Vagina (tissue), 2 donors: ENCODE data around the gene SQSTM1. TPM values are rescaled to one million over a fixed set of nuclear protein-coding genes. Genes with fewer than 3 reads are reported as not detected.

Source experiments
- DNase-seq, 2 donors: peaks; one replicate each; pipeline ENCODE4 v3.0.0-alpha.2; 2017; ENCODE audit errors: extremely low spot score in 2 of 2
- H3K27ac ChIP-seq: fragments of 200-600 bp; sonication (generic); one replicate; pipeline ENCODE4 v1.5.1; 2019
- H3K27me3 ChIP-seq: fragments of 200-600 bp; sonication (generic); one replicate; pipeline ENCODE4 v1.5.1; 2019
- H3K36me3 ChIP-seq, 2 donors: fragments of 200-600 bp; sonication (generic); one replicate each; pipeline ENCODE4 v1.5.1; 2017 to 2019
- H3K4me1 ChIP-seq: fragments of 200-600 bp; sonication (generic); one replicate; pipeline ENCODE4 v1.5.1; 2019
- H3K4me3 ChIP-seq, 2 donors: fragments of 200-600 bp; sonication (generic); 1 replicate in 1 of 2; 2 replicates in 1 of 2; pipeline ENCODE4 v1.5.1; 2016 to 2019
- H3K9me3 ChIP-seq: fragments of 200-600 bp; sonication (generic); one replicate; pipeline ENCODE4 v1.5.1; 2019
- CTCF ChIP-seq, 3 experiments: fragments of 450-650 bp in 2 of 3; fragments of 200-600 bp in 1 of 3; sonication (generic) in 1 of 3; IDR thresholded peaks; one replicate each; pipeline ENCODE4 v1.5.1; 2017 to 2019; ENCODE audit warnings: antibody characterized with exemption in 3 of 3, mild to moderate bottlenecking in 2 of 3, moderate library complexity in 2 of 3
- POLR2A ChIP-seq, 2 donors: fragments of 450-650 bp; IDR thresholded peaks; one replicate each; pipeline ENCODE4 v1.6.1; 2017; ENCODE audit warnings: antibody characterized with exemption in 2 of 2, mild to moderate bottlenecking in 2 of 2, moderate library complexity in 2 of 2
- POLR2AphosphoS5 ChIP-seq, 2 donors: sonication (generic); formaldehyde crosslinking; IDR thresholded peaks; one replicate each; pipeline ENCODE4 v1.9.0; 2017; ENCODE audit warnings: antibody characterized with exemption in 2 of 2, mild to moderate bottlenecking in 2 of 2, low read depth in 1 of 2; ENCODE audit not compliant: insufficient read depth in 1 of 2
- intact Hi-C: fragments of 100-400 bp; cut with DNase I; formaldehyde crosslinking; loops from one replicate; pipeline ENCODE4 v1.15.1; 2023
- total RNA-seq: library from RNA; depleted of rRNA; stranded (reverse); fragments of >200 nt; gene quantifications from one replicate; pipeline ENCODE4 v1.2.3, GENCODE V29; 2016

The SQSTM1 gene
- total RNA-seq, 1 donor from 2014 or later = 373 TPM

DNA sequence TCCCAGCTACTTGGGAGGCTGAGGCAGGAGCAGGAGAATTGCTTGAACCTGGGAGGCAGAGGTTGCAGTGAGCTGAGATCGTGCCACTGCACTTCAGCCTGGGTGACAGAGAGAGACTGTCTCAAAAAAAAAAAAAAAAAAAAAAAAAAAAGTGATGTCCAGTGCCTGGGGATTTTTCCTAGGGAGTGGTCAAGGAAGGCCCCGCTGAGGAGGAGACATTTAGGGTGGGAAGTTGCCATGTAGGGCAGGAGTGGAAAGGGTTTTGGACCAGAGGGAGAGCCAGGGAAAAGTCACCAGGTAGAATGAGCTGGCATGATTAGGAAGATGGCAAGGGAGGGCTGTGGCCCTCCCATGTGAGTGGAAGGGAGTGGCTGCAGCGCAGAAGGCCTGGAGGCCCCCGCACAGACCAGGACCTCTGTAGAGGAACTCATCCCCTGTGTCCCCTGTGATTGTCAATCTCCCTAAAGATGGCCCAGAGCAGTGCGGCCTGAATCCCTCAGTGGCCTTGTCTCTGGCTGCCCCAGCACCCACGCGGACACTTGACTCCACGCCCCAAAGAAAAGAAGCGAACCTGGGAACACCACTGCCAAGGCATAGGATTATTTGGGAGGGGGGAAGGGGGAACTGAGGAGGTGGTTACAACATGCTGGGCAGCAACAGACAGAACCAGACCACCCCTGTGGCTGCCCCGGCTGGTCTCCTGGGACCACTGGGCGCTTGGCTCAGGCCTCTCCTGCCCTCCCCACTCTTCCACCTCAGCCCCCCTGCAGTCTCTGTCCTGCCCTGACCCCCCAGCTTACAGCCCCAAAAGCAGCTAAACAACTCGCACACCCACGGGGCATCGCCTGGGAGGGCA lies 2.6 kb upstream of the SQSTM1 start:
- H3K27me3 ChIP-seq = no peaks in the 10 kb centered on the region
- intact Hi-C loops = no loop called here
- H3K27ac ChIP-seq = peak overlapping the region; percentile 99
- TF ChIP-seq CTCF (IDR thresholded peaks at IDR 0.05) = no peak
- no peak for TF ChIP-seq POLR2A (IDR thresholded peaks at IDR 0.05)
- no peaks in the 10 kb centered on the region for H3K9me3 ChIP-seq
- H3K4me3 ChIP-seq = peak overlapping the region; percentile 85 to 99
- peaks cover 0 to 9% of the 10 kb centered on the region in 2 donors for H3K36me3 ChIP-seq
- DNase-seq = peak in 1 of 2 donors; percentile 90
- peaks cover 53% of the 10 kb centered on the region for H3K4me1 ChIP-seq

DNA sequence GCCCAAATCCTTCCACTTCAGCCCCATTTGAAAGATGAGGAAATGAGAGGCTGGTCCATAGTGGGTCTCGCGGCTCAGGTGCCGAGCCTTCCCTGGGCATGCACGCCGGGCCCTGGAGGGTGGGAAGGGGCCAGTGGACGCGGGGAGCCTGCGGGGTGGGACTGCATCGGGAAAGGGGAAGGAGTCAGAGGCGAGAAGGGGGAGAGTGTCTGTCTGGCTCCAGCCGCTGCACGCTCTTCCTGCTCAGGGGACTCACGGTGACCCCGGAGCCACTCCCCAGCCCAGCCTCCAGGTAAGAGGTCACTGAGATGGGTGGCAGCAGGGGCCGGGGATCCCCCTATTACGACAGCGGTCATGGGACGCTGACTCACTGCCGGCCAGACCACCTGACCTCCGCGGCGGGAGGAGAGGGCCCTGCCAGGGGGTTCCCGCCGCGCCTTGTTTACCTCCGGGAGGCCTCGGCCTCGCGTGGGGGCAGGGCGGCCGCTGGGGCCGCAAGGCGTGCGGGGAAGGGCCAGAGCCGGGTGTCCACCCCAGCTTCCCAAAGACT lies 1.9 kb upstream of the SQSTM1 start:
- no peaks in the 10 kb centered on the region for H3K27me3 ChIP-seq
- DNase-seq = peak in 1 of 2 donors; percentile 98
- H3K36me3 ChIP-seq = peaks cover 0 to 15% of the 10 kb centered on the region in 2 donors
- H3K4me3 ChIP-seq = peak overlapping the region; percentile 85 to 99
- H3K27ac ChIP-seq = peak overlapping the region; percentile 99
- intact Hi-C loops = no loop called here
- TF ChIP-seq POLR2AphosphoS5 (IDR thresholded peaks at IDR 0.05; ENCODE audit: insufficient read depth in 1 of 2, low read depth in 1 of 2) (peak; percentile 97 to 99), POLR2A (IDR thresholded peaks at IDR 0.05) (peak in 1 of 2 donors; percentile 62), CTCF (IDR thresholded peaks at IDR 0.05) (peak in 1 of 3 experiments; percentile 4)
- no peaks in the 10 kb centered on the region for H3K9me3 ChIP-seq
- peaks cover 60% of the 10 kb centered on the region for H3K4me1 ChIP-seq

GRCh38 chr5:179819296-179820126 lies 1.2 kb upstream of the SQSTM1 start:
- intact Hi-C loops = loop anchor here (2.0 kb wide), 1 partner anchor 13 kb away; the partner anchor contains the start of gene MGAT4B
- Histone ChIP-seq H3K36me3 (peaks cover 0 to 22% of the 10 kb centered on the region in 2 donors), H3K27me3 (no peaks in the 10 kb centered on the region), H3K27ac (peak overlapping the region; percentile 99), H3K9me3 (no peaks in the 10 kb centered on the region), H3K4me3 (peak overlapping the region; percentile 85 to 99), H3K4me1 (peaks cover 67% of the 10 kb centered on the region)
- no peak for DNase-seq
- TF ChIP-seq POLR2AphosphoS5 (IDR thresholded peaks at IDR 0.05; ENCODE audit: insufficient read depth in 1 of 2, low read depth in 1 of 2) (no peak), POLR2A (IDR thresholded peaks at IDR 0.05) (no peak), CTCF (IDR thresholded peaks at IDR 0.05) (no peak)

DNA sequence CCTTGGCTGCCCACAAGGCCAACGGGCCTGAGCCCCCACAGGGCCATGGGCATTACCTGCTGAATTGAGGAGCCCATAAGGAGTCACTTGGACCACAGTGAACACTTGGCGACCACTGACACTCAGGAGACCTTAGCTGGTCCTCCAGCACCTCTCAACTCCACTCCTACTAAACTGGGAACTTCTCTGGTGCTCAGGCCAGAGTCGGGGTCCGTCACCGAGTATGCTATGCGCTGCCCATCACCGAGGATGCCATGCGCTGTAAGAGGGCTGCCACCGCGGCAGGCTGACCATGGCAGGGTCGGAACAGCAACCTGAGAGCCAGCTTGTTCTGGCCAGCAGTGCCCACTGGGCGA lies 600 bp upstream of the SQSTM1 start:
- TF ChIP-seq POLR2A (IDR thresholded peaks at IDR 0.05) (no peak), CTCF (IDR thresholded peaks at IDR 0.05) (no peak), POLR2AphosphoS5 (IDR thresholded peaks at IDR 0.05; ENCODE audit: insufficient read depth in 1 of 2, low read depth in 1 of 2) (no peak)
- H3K4me3 ChIP-seq = peak overlapping the region; percentile 85 to 99
- H3K36me3 ChIP-seq = peaks cover 0 to 28% of the 10 kb centered on the region in 2 donors
- peak overlapping the region; percentile 99 for H3K27ac ChIP-seq
- intact Hi-C loops = loop anchor here (2.0 kb wide), 1 partner anchor 13 kb away; the partner anchor contains the start of gene MGAT4B
- DNase-seq = no peak
- H3K4me1 ChIP-seq = peaks cover 73% of the 10 kb centered on the region
- H3K27me3 ChIP-seq = no peaks in the 10 kb centered on the region
- H3K9me3 ChIP-seq = no peaks in the 10 kb centered on the region
